Measurements from ENCODE around the gene PDE6H. TPM values are rescaled to one million over a fixed set of nuclear protein-coding genes. Genes with fewer than 3 reads are reported as not detected.

The PDE6H gene
- under 1 TPM in 1 of 2 experiments, not detected in 1; 0.25 TPM for total RNA-seq

DNA sequence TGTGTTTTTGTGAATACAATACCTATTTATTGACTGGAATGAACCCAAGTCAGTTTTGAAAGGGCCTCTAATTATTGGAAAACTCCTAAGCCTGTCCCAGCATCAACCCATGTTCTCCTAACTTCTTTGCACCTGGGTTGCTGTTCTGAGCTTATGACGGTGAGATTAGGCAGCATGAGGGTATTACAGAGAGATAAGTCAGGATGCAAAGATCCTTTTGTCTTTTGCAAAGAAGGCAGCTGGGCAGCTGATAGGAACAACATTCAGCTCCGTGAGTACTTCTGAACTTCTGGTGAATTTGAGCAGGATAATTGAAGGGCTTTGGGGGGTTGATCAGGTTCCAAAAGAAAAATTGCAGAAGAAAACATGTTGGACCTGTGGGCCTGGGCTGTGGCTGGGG is at the start of gene PDE6H:
PDE6H (plus strand) TSS at position 227 of the 400 bp plus-strand sequence. CDS start 4,971 bp downstream, outside the sequence.
- Mint-ChIP-seq H3K36me3 (ENCODE audit: low read depth) (no peaks in the 10 kb centered on the region), H3K4me3 (no peak within 1 kb of the TSS), H3K4me1 (peaks cover 31% of the 10 kb centered on the region), H3K9me3 (ENCODE audit: low read depth) (no peaks in the 10 kb centered on the region), H3K27me3 (no peaks in the 10 kb centered on the region), H3K27ac (no peak within 1 kb of the TSS)
- no peak for ATAC-seq
- DNase-seq: no peak
- intact Hi-C loops (cut with DNase I, micrococcal nuclease): no loop called here
- ChIA-PET CTCF (interaction anchor here (0.6 to 3.1 kb wide), 3 partner anchors 12 to 22 kb away, joined by 3 to 11 read pairs (median 3); no protein-coding TSS in a partner anchor), POLR2A (no interaction called here)

DNA sequence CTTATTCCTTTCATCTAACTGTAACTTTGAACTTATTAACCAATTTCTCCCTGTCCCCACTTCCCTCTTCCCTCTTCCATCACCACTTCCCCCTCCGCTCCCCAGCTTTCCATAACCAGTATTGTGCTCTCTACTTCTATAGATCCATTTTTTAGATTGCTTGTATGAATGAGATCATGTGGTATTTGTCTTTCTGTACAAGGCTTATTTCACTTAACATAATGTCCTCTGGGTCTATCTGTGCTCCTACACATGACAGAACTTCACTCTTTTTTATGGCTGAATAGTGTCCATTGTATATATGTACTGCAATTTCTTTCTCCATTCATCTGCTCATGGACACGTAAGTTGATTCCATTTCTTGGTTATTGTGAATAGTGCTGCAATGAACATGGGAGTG is 48.9 kb upstream of the PDE6H start:
- ChIA-PET POLR2A (no interaction called here), CTCF (no interaction called here)

DNA sequence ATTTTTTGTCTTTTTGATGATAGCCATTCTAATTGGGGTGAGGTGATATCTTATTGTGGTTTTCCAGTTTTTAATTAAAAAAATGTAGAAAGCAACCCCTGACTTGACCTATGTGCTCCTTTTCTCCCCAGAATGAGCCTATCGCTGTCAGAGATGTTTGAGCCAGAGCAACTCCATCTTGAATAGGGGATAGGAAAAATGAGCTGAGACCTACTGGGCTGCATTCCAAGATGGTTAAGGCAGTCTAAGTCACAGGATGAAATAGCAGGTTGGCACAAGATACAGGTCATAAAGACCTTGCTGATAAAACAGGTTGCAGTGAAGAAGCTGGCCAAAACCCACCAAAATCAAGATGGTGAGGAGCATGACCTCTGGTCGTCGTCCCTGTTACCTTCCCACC is 48.3 kb upstream of the PDE6H start:
- Mint-ChIP-seq H3K27me3 (no peaks in the 10 kb centered on the region), H3K27ac (no peak overlapping the region), H3K4me1 (peaks cover 19% of the 10 kb centered on the region), H3K9me3 (ENCODE audit: low read depth) (no peaks in the 10 kb centered on the region), H3K4me3 (no peak overlapping the region), H3K36me3 (ENCODE audit: low read depth) (peaks cover 15% of the 10 kb centered on the region)
- POLR2A ChIA-PET: no interaction called here
- intact Hi-C loops (cut with DNase I, micrococcal nuclease): no loop called here
- DNase-seq (no peak), ATAC-seq (no peak)
- CTCF ChIA-PET: no interaction called here

More for the DNA sequence above, 48.9 kb upstream of the PDE6H start:
- H3K4me1 Mint-ChIP-seq: peaks cover 19% of the 10 kb centered on the region
- ATAC-seq: no peak
- H3K27me3 Mint-ChIP-seq: no peaks in the 10 kb centered on the region
- intact Hi-C loops (cut with DNase I, micrococcal nuclease): no loop called here
- peaks cover 19% of the 10 kb centered on the region for H3K36me3 Mint-ChIP-seq (ENCODE audit: low read depth)
- no peak overlapping the region for H3K4me3 Mint-ChIP-seq
- H3K9me3 Mint-ChIP-seq (ENCODE audit: low read depth): no peaks in the 10 kb centered on the region
- no peak for DNase-seq
- H3K27ac Mint-ChIP-seq: no peak overlapping the region

DNA sequence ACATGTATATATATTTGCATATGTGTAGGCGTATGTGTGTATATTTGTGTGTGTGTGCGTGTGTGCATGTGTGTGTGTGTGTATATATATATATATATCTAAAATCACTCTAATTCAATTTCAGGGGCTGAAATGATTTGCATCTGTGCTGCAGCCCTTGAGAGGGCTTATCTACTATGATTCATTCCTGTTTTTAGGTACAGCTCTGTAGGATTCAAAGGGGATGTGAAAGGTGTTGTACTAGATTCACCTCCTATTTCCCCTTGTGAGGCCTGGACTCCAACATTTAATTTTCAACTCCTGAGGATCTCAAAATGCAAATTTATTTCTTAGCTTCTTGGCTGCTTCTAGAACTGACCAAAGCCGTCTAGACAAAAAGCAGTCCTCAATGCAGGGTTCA is 45.6 kb upstream of the PDE6H start:
- ATAC-seq (no peak), DNase-seq (no peak)
- intact Hi-C loops (cut with DNase I, micrococcal nuclease): no loop called here
- Mint-ChIP-seq H3K9me3 (ENCODE audit: low read depth) (no peaks in the 10 kb centered on the region), H3K27me3 (no peaks in the 10 kb centered on the region), H3K4me3 (no peak overlapping the region), H3K4me1 (peaks cover 3% of the 10 kb centered on the region), H3K27ac (no peak overlapping the region), H3K36me3 (ENCODE audit: low read depth) (peaks cover 20% of the 10 kb centered on the region)
- POLR2A ChIA-PET: interaction anchor here (0.9 kb wide), 1 partner anchor 157 kb away, joined by 3 read pairs; no protein-coding TSS in a partner anchor
- CTCF ChIA-PET: interaction anchor here (0.7 to 1.1 kb wide), 4 partner anchors 10 to 124 kb away, joined by 3 to 4 read pairs (median 4); partner anchors contain the start of genes C12orf60 and WBP11

DNA sequence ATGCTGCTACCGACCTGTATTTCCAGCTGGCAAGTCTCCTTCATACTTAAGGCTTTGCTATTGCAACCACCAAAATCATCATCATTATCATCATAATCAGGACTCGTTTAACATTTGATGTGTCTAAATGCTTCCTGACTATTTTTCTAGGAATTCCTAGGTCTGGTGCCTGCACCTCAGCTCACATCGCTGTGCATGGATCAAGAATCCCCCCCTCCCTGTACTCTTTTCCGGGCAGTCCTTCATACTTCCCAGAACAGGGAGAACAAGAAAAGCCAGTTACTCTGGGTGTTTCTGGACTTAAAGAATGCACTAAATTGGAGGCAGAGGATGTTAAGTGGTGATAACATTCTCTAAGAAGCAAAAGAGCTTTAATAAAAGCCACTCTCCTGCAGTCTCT is 43.9 kb upstream of the PDE6H start:
- Mint-ChIP-seq H3K4me3 (no peak overlapping the region), H3K27me3 (no peaks in the 10 kb centered on the region), H3K27ac (no peak overlapping the region), H3K36me3 (ENCODE audit: low read depth) (peaks cover 23% of the 10 kb centered on the region), H3K4me1 (peaks cover 3% of the 10 kb centered on the region), H3K9me3 (ENCODE audit: low read depth) (no peaks in the 10 kb centered on the region)
- POLR2A ChIA-PET: no interaction called here
- intact Hi-C loops (cut with DNase I, micrococcal nuclease): no loop called here
- no peak for DNase-seq
- no peak for ATAC-seq
- CTCF ChIA-PET: interaction anchor here (0.9 to 1.1 kb wide), 2 partner anchors 136 to 293 kb away, joined by 4 to 5 read pairs; no protein-coding TSS in a partner anchor

DNA sequence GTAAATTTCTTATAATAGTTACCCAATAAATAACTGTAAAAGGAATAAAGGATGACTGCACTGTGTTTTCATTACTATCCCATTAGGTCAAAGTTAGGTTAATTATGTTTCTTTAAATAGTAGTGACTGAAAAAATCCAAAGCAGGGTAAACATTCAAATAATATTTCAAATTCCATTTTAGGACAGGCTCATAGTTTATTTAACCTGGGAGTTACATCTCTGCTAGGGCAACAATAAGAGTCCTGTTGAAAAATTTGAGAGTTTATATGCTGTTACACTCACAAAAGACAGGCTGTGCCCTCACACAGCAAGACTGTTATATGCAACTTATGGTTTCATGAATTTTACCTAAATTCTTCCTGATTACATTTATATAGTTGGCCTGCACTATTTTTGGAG is 42.5 kb upstream of the PDE6H start:
- no peaks in the 10 kb centered on the region for H3K9me3 Mint-ChIP-seq (ENCODE audit: low read depth)

DNA sequence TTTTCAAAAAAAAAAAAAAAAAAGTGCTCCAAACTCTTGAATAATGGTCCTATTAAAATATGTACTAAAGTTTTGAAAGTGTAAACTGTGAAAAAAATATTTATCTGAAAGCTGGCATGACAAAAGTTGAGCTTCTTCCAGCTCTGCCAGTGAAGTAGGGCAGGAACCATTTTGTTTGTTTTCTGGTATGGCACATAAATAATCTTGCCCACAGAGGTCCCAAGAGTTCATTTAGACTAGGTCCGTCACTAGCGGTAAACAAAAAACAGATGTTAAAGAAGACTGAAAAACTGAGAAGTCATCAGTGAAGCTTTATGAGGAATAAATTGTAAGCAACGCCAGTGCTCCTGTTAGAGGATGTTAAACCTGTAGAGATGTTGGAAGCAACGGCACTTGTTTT is 41.5 kb upstream of the PDE6H start:
- Mint-ChIP-seq H3K9me3 (ENCODE audit: low read depth) (no peaks in the 10 kb centered on the region), H3K27me3 (no peaks in the 10 kb centered on the region), H3K4me1 (peaks cover 3% of the 10 kb centered on the region), H3K4me3 (no peak overlapping the region), H3K27ac (no peak overlapping the region), H3K36me3 (ENCODE audit: low read depth) (peaks cover 25% of the 10 kb centered on the region)
- POLR2A ChIA-PET: no interaction called here
- ATAC-seq (no peak), DNase-seq (no peak)
- intact Hi-C loops (cut with DNase I, micrococcal nuclease): no loop called here
- CTCF ChIA-PET: interaction anchor here (0.6 to 0.9 kb wide), 5 partner anchors 21 to 932 kb away, joined by 3 to 6 read pairs (median 4); no protein-coding TSS in a partner anchor

More for the DNA sequence above, 42.5 kb upstream of the PDE6H start:
- H3K36me3 Mint-ChIP-seq (ENCODE audit: low read depth): peaks cover 25% of the 10 kb centered on the region
- peaks cover 3% of the 10 kb centered on the region for H3K4me1 Mint-ChIP-seq
- no peak for ATAC-seq
- intact Hi-C loops (cut with DNase I, micrococcal nuclease): no loop called here
- no peak overlapping the region for H3K4me3 Mint-ChIP-seq
- no peaks in the 10 kb centered on the region for H3K27me3 Mint-ChIP-seq
- POLR2A ChIA-PET: no interaction called here
- no peak for DNase-seq
- CTCF ChIA-PET: no interaction called here
- H3K27ac Mint-ChIP-seq: no peak overlapping the region

DNA sequence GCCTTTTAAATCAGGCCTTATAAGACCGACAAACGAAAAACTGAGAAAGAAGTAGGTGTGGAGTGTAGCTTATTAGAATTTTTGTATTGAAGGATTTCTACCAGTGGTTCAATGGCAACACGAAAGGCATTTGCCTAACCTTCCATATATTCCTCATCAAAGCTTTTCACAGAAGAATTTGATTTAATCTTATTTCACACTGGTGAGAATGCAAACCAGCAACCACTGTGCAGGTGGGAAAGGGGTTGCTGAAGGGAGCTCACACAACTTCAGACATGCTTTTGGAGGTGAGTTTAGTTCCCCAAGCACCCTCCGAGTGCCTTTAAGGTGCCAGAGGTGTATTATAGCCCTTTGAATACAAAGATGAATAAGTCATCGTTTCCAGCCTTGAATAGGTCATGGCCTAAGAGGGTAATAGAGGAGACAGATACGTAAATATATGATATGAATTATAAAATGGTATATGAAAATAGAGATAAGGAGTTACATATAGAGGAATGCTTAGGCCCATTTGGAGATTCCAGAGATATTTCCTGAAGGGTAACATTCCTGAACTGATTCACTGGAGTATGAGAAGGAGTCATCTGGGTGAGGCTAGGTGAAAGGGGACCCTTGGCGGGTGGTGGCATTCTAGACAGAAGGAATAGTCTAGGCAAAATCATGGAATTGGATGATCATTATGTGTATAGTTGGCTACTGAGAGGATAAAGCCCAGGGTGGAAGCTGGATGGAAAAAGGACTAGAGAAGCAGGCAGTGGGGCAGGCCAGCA is 40.9 kb upstream of the PDE6H start:
- ATAC-seq (no peak), DNase-seq (no peak)
- H3K4me3 Mint-ChIP-seq: no peak overlapping the region
- peaks cover 5% of the 10 kb centered on the region for H3K4me1 Mint-ChIP-seq
- no peak overlapping the region for H3K27ac Mint-ChIP-seq
- ChIA-PET POLR2A (no interaction called here), CTCF (interaction anchor here (0.6 to 0.9 kb wide), 5 partner anchors 21 to 932 kb away, joined by 3 to 6 read pairs (median 4); no protein-coding TSS in a partner anchor)
- H3K27me3 Mint-ChIP-seq: no peaks in the 10 kb centered on the region
- no peaks in the 10 kb centered on the region for H3K9me3 Mint-ChIP-seq (ENCODE audit: low read depth)
- H3K36me3 Mint-ChIP-seq (ENCODE audit: low read depth): peaks cover 26% of the 10 kb centered on the region
- intact Hi-C loops (cut with DNase I, micrococcal nuclease): no loop called here

DNA sequence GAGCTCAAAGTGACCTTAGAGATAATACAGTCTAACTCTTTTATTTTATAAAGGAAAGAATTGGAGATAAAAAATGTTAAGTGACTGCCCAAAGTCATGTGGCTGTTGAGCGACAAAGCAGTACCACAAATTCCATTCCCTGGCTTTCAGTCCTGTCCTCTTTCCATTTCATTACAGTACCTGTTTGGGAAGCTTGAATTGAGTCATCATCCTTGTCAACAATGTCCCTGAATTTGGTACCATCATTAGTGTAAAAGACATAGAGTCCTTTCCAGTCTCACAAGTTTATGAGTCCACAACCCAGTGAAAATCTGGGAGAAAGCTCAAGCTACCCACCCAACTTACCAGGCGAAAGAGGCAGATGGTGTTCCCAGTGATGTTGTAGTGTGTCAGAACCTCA is 38.3 kb upstream of the PDE6H start:
- ChIA-PET POLR2A (no interaction called here), CTCF (interaction anchor here (0.6 to 1.4 kb wide), 7 partner anchors 11 to 67 kb away, joined by 3 to 4 read pairs (median 3); no protein-coding TSS in a partner anchor)
- Mint-ChIP-seq H3K36me3 (ENCODE audit: low read depth) (peaks cover 38% of the 10 kb centered on the region), H3K4me3 (no peak overlapping the region), H3K27me3 (no peaks in the 10 kb centered on the region), H3K9me3 (ENCODE audit: low read depth) (peaks cover 3% of the 10 kb centered on the region), H3K4me1 (peaks cover 23% of the 10 kb centered on the region), H3K27ac (no peak overlapping the region)
- ATAC-seq (no peak), DNase-seq (no peak)
- intact Hi-C loops (cut with DNase I, micrococcal nuclease): no loop called here

DNA sequence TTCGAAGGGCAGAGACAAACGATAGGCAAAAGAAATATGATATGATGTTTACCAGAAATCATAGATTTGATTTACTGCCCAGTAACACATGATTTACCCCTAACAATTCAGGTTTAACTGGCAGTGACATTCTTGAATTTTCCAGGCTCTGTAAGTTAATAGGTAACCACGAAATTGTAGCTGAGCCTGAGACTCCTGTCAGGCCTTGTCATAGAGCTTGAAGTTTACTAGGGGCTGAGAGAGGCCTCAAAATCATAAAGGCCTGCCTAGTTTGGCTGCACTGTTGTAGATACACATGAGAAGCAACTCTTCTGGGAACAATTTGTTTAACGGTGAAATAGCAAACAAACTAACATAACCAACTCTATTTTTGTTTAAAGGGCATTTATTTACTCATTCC is 37.8 kb upstream of the PDE6H start:
- no peak overlapping the region for H3K4me3 Mint-ChIP-seq
- no peaks in the 10 kb centered on the region for H3K27me3 Mint-ChIP-seq
- DNase-seq (no peak), ATAC-seq (no peak)
- H3K27ac Mint-ChIP-seq: no peak overlapping the region
- CTCF ChIA-PET: interaction anchor here (1.1 to 1.4 kb wide), 3 partner anchors 10 to 30 kb away, joined by 3 to 4 read pairs (median 3); no protein-coding TSS in a partner anchor
- peaks cover 3% of the 10 kb centered on the region for H3K9me3 Mint-ChIP-seq (ENCODE audit: low read depth)
- H3K4me1 Mint-ChIP-seq: peaks cover 28% of the 10 kb centered on the region
- peaks cover 42% of the 10 kb centered on the region for H3K36me3 Mint-ChIP-seq (ENCODE audit: low read depth)
- POLR2A ChIA-PET: interaction anchor here (0.6 kb wide), 1 partner anchor 523 kb away, joined by 4 read pairs; no protein-coding TSS in a partner anchor
- intact Hi-C loops (cut with DNase I, micrococcal nuclease): loop anchor here in 1 of 2 experiments (5.0 kb wide), 1 partner anchor 62 kb away; no protein-coding TSS in a partner anchor

DNA sequence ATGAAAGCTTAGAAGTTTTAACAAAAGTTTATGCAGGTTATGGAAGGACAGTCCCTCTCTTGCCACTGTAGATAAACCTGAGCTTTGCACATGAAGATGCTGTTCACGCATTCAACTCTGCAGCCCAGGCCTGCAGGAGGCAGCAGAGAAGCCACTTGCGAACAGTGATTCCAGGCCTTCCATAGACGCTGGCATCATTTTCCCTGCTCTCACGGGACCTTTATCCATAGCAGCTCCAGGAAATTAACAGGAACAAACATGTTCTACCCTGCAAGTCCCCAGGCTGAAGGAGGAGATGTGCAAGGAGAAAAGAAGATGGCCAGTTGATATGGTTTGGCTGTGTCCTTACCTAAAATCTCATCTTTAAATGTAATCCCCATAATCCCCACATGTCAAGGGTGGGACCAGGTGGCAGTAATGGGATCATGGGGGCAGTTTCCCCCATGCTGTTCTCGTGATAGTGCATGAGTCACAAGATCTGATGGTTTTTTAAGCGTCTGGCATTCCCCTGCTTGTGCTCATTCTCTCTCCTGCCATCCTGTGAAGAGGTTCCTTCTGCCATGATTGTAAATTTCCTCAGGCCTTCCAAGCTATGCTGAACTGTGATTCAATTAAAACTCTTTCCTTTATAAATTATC is 36.5 kb upstream of the PDE6H start:
- Mint-ChIP-seq H3K36me3 (ENCODE audit: low read depth) (peaks cover 50% of the 10 kb centered on the region), H3K4me3 (no peak overlapping the region), H3K27me3 (no peaks in the 10 kb centered on the region), H3K4me1 (peaks cover 30% of the 10 kb centered on the region), H3K27ac (no peak overlapping the region), H3K9me3 (ENCODE audit: low read depth) (peaks cover 3% of the 10 kb centered on the region)
- ChIA-PET CTCF (interaction anchor here (0.7 to 2.9 kb wide), 11 partner anchors 9 to 1317 kb away, joined by 3 to 20 read pairs (median 3); no protein-coding TSS in a partner anchor), POLR2A (no interaction called here)
- DNase-seq: no peak
- intact Hi-C loops (cut with DNase I, micrococcal nuclease): loop anchor here (2.0 to 5.0 kb wide), 2 partner anchors 58 to 61 kb away; no protein-coding TSS in a partner anchor
- peak; percentile 34 for ATAC-seq
